GM19468 (cell line): ENCODE data around the gene EP400.

Experiments
- ATAC-seq: cut with Tn5 transposase; IDR thresholded peaks from one replicate; pipeline ENCODE4 v1.9.1; 2021; ENCODE audit warnings: mild to moderate bottlenecking, moderate library complexity, moderate number of reproducible peaks; ENCODE audit not compliant: unreplicated experiment; ENCODE audit errors: extremely low read depth

The EP400 gene

GRCh38 chr12:132130690-132131089 is 180.9 kb downstream of the EP400 start:
- no peak for ATAC-seq
